COLO668 (cell line): Measurements from ENCODE around the gene MYO1E.

Experiments
- DNase-seq: peaks from one replicate; lab custom pipeline; 2025; ENCODE audit not compliant: unreplicated experiment; lab: John Stamatoyannopoulos, UW

The MYO1E gene

GRCh38 chr15:59322056-59322759, 50.5 kb downstream of the MYO1E start:
- DNase-seq: no peak

- no peak for DNase-seq
Observed at GRCh38 chr15:59321000-59321689, 51.5 kb downstream of the MYO1E start.

GRCh38 chr15:59317211-59317610, 55.5 kb downstream of the MYO1E start:
- no peak for DNase-seq

GRCh38 chr15:59315914-59316451, 56.7 kb downstream of the MYO1E start:
- DNase-seq: no peak

GRCh38 chr15:59313641-59314332, 58.9 kb downstream of the MYO1E start:
- DNase-seq: peak; percentile 58

- no peak for DNase-seq
Observed at GRCh38 chr15:59312205-59312604, 60.5 kb downstream of the MYO1E start.

- no peak for DNase-seq
Observed at GRCh38 chr15:59311195-59311594, 61.5 kb downstream of the MYO1E start.

- no peak for DNase-seq
Observed at GRCh38 chr15:59309405-59309804, 63.3 kb downstream of the MYO1E start.

GRCh38 chr15:59307165-59307537, 65.5 kb downstream of the MYO1E start:
- DNase-seq: no peak

GRCh38 chr15:59306520-59307164, 66.0 kb downstream of the MYO1E start:
- DNase-seq: no peak

GRCh38 chr15:59304807-59305206, 67.9 kb downstream of the MYO1E start:
- DNase-seq: no peak

GRCh38 chr15:59304034-59304795, 68.5 kb downstream of the MYO1E start:
- DNase-seq: no peak

- DNase-seq: no peak
Observed at GRCh38 chr15:59303633-59304032, 69.0 kb downstream of the MYO1E start.

- no peak for DNase-seq
Observed at GRCh38 chr15:59303136-59303535, 69.5 kb downstream of the MYO1E start.

GRCh38 chr15:59301527-59301926, 71.1 kb downstream of the MYO1E start:
- DNase-seq: no peak

- DNase-seq: no peak
Observed at GRCh38 chr15:59300618-59301139, 72.0 kb downstream of the MYO1E start.

GRCh38 chr15:59299929-59300617, 72.6 kb downstream of the MYO1E start:
- DNase-seq: no peak

- DNase-seq: no peak
Observed at GRCh38 chr15:59298854-59299250, 73.8 kb downstream of the MYO1E start.

GRCh38 chr15:59298225-59298853, 74.3 kb downstream of the MYO1E start:
- no peak for DNase-seq
